ENCODE measurements around the gene TK1.
A peak's percentile ranks its signal among the peaks of the same experiment; 100 is the strongest.

- TF ChIP-seq CTCF (IDR thresholded peaks at IDR 0.05) = no peak
- peak in 1 of 4 donors; percentile 8 for TF ChIP-seq POLR2A (IDR thresholded peaks at IDR 0.05)
Measured at GRCh38 chr17:78129351-78130089, 57.3 kb downstream of the TK1 start.

Measured in esophagus squamous epithelium (tissue), 4 donors.